GM12892 (cell line): Measurements from ENCODE around the gene BPI.

ENCODE experiments used
- POLR2A ChIP-seq: IDR thresholded peaks from 2 replicates; pipeline ENCODE4 v1.6.1; 2011; ENCODE audit warnings: low read depth, low read length, control low read depth
- POLR2AphosphoS5 ChIP-seq: IDR thresholded peaks from 2 replicates; pipeline ENCODE4 v1.6.1; 2011; ENCODE audit warnings: low read depth, low read length, control low read depth
- TAF1 ChIP-seq: IDR thresholded peaks from 2 replicates; pipeline ENCODE4 v1.6.1; 2011; ENCODE audit warnings: low read depth, mild to moderate bottlenecking, control low read depth, low read length, borderline replicate concordance

GRCh38 chr20:38383147-38383546 is 79.2 kb downstream of the BPI start:
- TF ChIP-seq POLR2A (no peak), POLR2AphosphoS5 (no peak), TAF1 (no peak)
